H1 (cell line): ENCODE data around the gene TGFA. TPM values are rescaled to one million over a fixed set of nuclear protein-coding genes. Genes with fewer than 3 reads are reported as not detected.

Source experiments
- EGR1 ChIP-seq: IDR thresholded peaks from 2 replicates; pipeline ENCODE4 v1.6.1; 2011; ENCODE audit warnings: low read depth, low read length, borderline replicate concordance
- EP300 ChIP-seq, 2 experiments: IDR thresholded peaks; 1 replicate in 1 of 2; 2 replicates in 1 of 2; pipeline ENCODE4 v1.6.1; 2011 to 2012; ENCODE audit warnings: low read depth in 2 of 2, low read length in 2 of 2, mild to moderate bottlenecking in 2 of 2, borderline replicate concordance in 1 of 2, inconsistent platforms in 1 of 2, moderate library complexity in 1 of 2
- TAF1 ChIP-seq: IDR thresholded peaks from 2 replicates; pipeline ENCODE4 v1.6.1; 2011; ENCODE audit warnings: mild to moderate bottlenecking, low read depth, low read length
- polyA plus RNA-seq, 7 experiments: library from polyadenylated mRNA; depleted of rRNA in 3 of 7; stranded (reverse) in 5 of 7; unstranded in 2 of 7; fragments of >200 nt in 5 of 7; fragments of 200-250 nt in 2 of 7; gene quantifications; 1 replicate in 5 of 7; 2 replicates in 1 of 7; 4 replicates in 1 of 7; pipeline versions ENCODE4 v1.2.1 to v1.2.3, GENCODE V29; 2011 to 2013; ENCODE audit warnings: missing spikeins in 2 of 7, mixed read lengths in 2 of 7
- total RNA-seq: library from RNA; stranded (reverse); fragmentation: NEBNext Ultra II Directional; extraction: Animal tissue kit (Norgen Biotek cat#: 25700); gene quantifications from 2 replicates; pipeline ENCODE4 v1.2.1, GENCODE V29; 2021

TGFA gene
- total and polyA plus RNA-seq, 2 of the 8 experiments (the other 6 are each of a cell fraction or from before 2014, with no cell fraction given) = 1.8 to 3.7 TPM

DNA sequence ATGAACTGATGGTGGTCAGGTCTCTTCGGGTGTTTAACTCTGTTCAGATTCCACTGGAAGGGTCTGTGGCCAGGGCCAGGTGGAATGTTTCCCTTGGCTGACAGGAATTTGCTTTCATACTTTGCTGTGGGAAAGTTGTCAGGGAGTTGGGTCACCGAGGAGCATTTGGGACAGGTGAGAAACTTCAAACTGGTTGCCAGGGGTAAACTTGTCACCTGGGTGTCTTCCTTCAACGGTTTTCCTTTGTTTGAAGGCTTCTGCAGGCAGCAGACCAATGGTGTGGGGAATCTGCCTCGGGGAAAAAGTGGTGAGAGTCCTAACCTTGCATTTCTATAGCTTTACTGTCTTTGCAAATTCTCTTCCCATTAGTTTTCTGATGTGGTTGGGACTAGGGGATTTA is 92.2 kb downstream of the TGFA start (continued):
- TF ChIP-seq EP300 (IDR thresholded peaks at IDR 0.05; ENCODE audit: borderline replicate concordance in 1 of 2, low read depth in 2 of 2, low read length in 2 of 2) (no peak), TAF1 (no peak), EGR1 (no peak)
